GM18508 (cell line): Measurements from ENCODE around the gene RNF113B.

ENCODE experiments used
- ATAC-seq: cut with Tn5 transposase; IDR thresholded peaks from one replicate; pipeline ENCODE4 v1.9.1; 2021; ENCODE audit warnings: moderate number of reproducible peaks; ENCODE audit not compliant: insufficient read depth, unreplicated experiment

The RNF113B gene

GRCh38 chr13:98176777-98177608 lies at the start of gene RNF113B:
TSS of gene RNF113B (minus strand) at chr13:98177269. CDS start at chr13:98177236, 33 bp downstream.
- ATAC-seq = no peak

- ATAC-seq = no peak
Measured at GRCh38 chr13:98226496-98226895, 49.4 kb upstream of the RNF113B start.

- ATAC-seq = no peak
Measured at GRCh38 chr13:98225036-98225940, 48.2 kb upstream of the RNF113B start.

GRCh38 chr13:98224557-98224956 lies 47.5 kb upstream of the RNF113B start:
- no peak for ATAC-seq

- no peak for ATAC-seq
Measured at GRCh38 chr13:98223741-98224140, 46.7 kb upstream of the RNF113B start.

- no peak for ATAC-seq
Measured at GRCh38 chr13:98222816-98223215, 45.7 kb upstream of the RNF113B start.

GRCh38 chr13:98222081-98222554 lies 45.0 kb upstream of the RNF113B start:
- no peak for ATAC-seq

- ATAC-seq = no peak
Measured at GRCh38 chr13:98221234-98221633, 44.2 kb upstream of the RNF113B start.

GRCh38 chr13:98220271-98220791 lies 43.3 kb upstream of the RNF113B start:
- no peak for ATAC-seq

GRCh38 chr13:98219685-98220084 lies 42.6 kb upstream of the RNF113B start:
- ATAC-seq = no peak

- ATAC-seq = no peak
Measured at GRCh38 chr13:98217597-98217996, 40.5 kb upstream of the RNF113B start.

GRCh38 chr13:98216711-98217285 lies 39.7 kb upstream of the RNF113B start:
- no peak for ATAC-seq

- no peak for ATAC-seq
Measured at GRCh38 chr13:98216135-98216565, 39.1 kb upstream of the RNF113B start.

- no peak for ATAC-seq
Measured at GRCh38 chr13:98215508-98215907, 38.4 kb upstream of the RNF113B start.

- no peak for ATAC-seq
Measured at GRCh38 chr13:98214707-98215106, 37.6 kb upstream of the RNF113B start.

- ATAC-seq = no peak
Measured at GRCh38 chr13:98214008-98214643, 37.1 kb upstream of the RNF113B start.

- no peak for ATAC-seq
Measured at GRCh38 chr13:98213354-98213753, 36.3 kb upstream of the RNF113B start.

GRCh38 chr13:98212763-98213162 lies 35.7 kb upstream of the RNF113B start:
- ATAC-seq = no peak

- ATAC-seq = no peak
Measured at GRCh38 chr13:98208606-98209005, 31.5 kb upstream of the RNF113B start.

- no peak for ATAC-seq
Measured at GRCh38 chr13:98207416-98207815, 30.3 kb upstream of the RNF113B start.
